OCI-LY1 (cell line): ENCODE data around the gene TBPL2.

Source experiments
- H2AFZ ChIP-seq: fragments of 200-600 bp; sonication (generic), shearing (Covaris generic); 2 replicates; pipeline ENCODE4 v1.6.0; 2014; ENCODE audit warnings: antibody characterized with exemption, mild to moderate bottlenecking, low read length
- H3F3A ChIP-seq: fragments of 200-600 bp; sonication (generic), shearing (Covaris generic); 2 replicates; pipeline ENCODE4 v1.6.0; 2014; ENCODE audit warnings: mild to moderate bottlenecking, antibody characterized with exemption, low read length, moderate library complexity; ENCODE audit not compliant: insufficient read depth
- H3K27ac ChIP-seq: fragments of 200-600 bp; sonication (generic); 2 replicates; pipeline ENCODE4 v1.5.1; 2014; ENCODE audit warnings: low read length, mixed run types, mild to moderate bottlenecking, low read depth; ENCODE audit not compliant: poor library complexity, severe bottlenecking
- H3K27me3 ChIP-seq: fragments of 200-600 bp; sonication (generic); 2 replicates; pipeline ENCODE4 v1.6.0; 2014; ENCODE audit warnings: antibody characterized with exemption, mild to moderate bottlenecking, low read length, moderate library complexity; ENCODE audit not compliant: insufficient read depth
- H3K36me3 ChIP-seq: fragments of 200-600 bp; sonication (generic); 2 replicates; pipeline ENCODE4 v1.6.1; 2014; ENCODE audit warnings: mild to moderate bottlenecking, antibody characterized with exemption, low read length, moderate library complexity, mixed read lengths; ENCODE audit not compliant: insufficient read depth
- H3K4me1 ChIP-seq: fragments of 200-600 bp; sonication (generic); 2 replicates; pipeline ENCODE4 v1.5.1; 2014; ENCODE audit warnings: mild to moderate bottlenecking, low read length, moderate library complexity; ENCODE audit not compliant: insufficient read depth, severe bottlenecking
- H3K4me2 ChIP-seq: fragments of 200-600 bp; sonication (generic), shearing (Covaris generic); 2 replicates; pipeline ENCODE4 v1.6.1; 2014; ENCODE audit warnings: low read length
- H3K4me3 ChIP-seq: fragments of 200-600 bp; sonication (generic); 2 replicates; pipeline ENCODE4 v1.5.1; 2014; ENCODE audit warnings: low read length, low read depth, mild to moderate bottlenecking, mixed read lengths; ENCODE audit not compliant: poor library complexity, severe bottlenecking
- H3K79me2 ChIP-seq: fragments of 200-600 bp; shearing (Covaris generic); 2 replicates; pipeline ENCODE4 v1.6.1; 2016; ENCODE audit warnings: mixed run types, low read length, mixed read lengths; ENCODE audit not compliant: insufficient read depth
- H3K9ac ChIP-seq: fragments of 200-600 bp; sonication (generic), shearing (Covaris generic); 2 replicates; pipeline ENCODE4 v1.6.1; 2014; ENCODE audit warnings: mild to moderate bottlenecking, low read length, mixed read lengths
- H3K9me2 ChIP-seq: fragments of 200-600 bp; sonication (generic), shearing (Covaris generic); 2 replicates; pipeline ENCODE4 v1.6.1; 2014; ENCODE audit warnings: low read depth, mild to moderate bottlenecking, low read length, mixed read lengths
- H3K9me3 ChIP-seq: fragments of 200-600 bp; shearing (Covaris generic); 2 replicates; pipeline ENCODE4 v1.6.1; 2014; ENCODE audit warnings: low read length, mixed read lengths
- H4K20me1 ChIP-seq: fragments of 200-600 bp; sonication (generic), shearing (Covaris generic); 2 replicates; pipeline ENCODE4 v1.6.0; 2016; ENCODE audit warnings: mild to moderate bottlenecking, low read length; ENCODE audit not compliant: insufficient read depth
- EZH2 ChIP-seq: fragments of 200-600 bp; sonication (generic), shearing (Covaris generic); IDR thresholded peaks from 2 replicates; pipeline ENCODE4 v1.8.0; 2017; ENCODE audit warnings: borderline replicate concordance, mixed run types, mild to moderate bottlenecking, antibody characterized with exemption, low read length, moderate library complexity, mixed read lengths
- TF ChIP-seq, protein P1 (sequence below): fragments of 200-600 bp; sonication (generic), shearing (Covaris generic); IDR thresholded peaks from 2 replicates; pipeline ENCODE4 v1.5.1; 2017; ENCODE audit warnings: mild to moderate bottlenecking, antibody characterized with exemption, low read length, moderate library complexity, mixed read lengths

Gene TBPL2

GRCh38 chr14:55381561-55381960, 58.9 kb downstream of the TBPL2 start:
- H3K79me2 ChIP-seq, result no peaks in the 10 kb centered on the region
- no peaks in the 10 kb centered on the region for H3K9me3 ChIP-seq
- no peak overlapping the region for H3K9ac ChIP-seq
- H3K27ac ChIP-seq, result no peak overlapping the region
- H3K4me1 ChIP-seq, result no peaks in the 10 kb centered on the region
- H3K4me3 ChIP-seq, result no peak overlapping the region
- H3K9me2 ChIP-seq, result no peaks in the 10 kb centered on the region
- no peaks in the 10 kb centered on the region for H4K20me1 ChIP-seq
- no peak overlapping the region for H3K4me2 ChIP-seq
- peaks cover 29% of the 10 kb centered on the region; the same call in 1 of the 2 replicates for H3K36me3 ChIP-seq
- no peaks in the 10 kb centered on the region for H3F3A ChIP-seq
- TF ChIP-seq, protein P1, sequence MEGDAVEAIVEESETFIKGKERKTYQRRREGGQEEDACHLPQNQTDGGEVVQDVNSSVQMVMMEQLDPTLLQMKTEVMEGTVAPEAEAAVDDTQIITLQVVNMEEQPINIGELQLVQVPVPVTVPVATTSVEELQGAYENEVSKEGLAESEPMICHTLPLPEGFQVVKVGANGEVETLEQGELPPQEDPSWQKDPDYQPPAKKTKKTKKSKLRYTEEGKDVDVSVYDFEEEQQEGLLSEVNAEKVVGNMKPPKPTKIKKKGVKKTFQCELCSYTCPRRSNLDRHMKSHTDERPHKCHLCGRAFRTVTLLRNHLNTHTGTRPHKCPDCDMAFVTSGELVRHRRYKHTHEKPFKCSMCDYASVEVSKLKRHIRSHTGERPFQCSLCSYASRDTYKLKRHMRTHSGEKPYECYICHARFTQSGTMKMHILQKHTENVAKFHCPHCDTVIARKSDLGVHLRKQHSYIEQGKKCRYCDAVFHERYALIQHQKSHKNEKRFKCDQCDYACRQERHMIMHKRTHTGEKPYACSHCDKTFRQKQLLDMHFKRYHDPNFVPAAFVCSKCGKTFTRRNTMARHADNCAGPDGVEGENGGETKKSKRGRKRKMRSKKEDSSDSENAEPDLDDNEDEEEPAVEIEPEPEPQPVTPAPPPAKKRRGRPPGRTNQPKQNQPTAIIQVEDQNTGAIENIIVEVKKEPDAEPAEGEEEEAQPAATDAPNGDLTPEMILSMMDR, result no peak
- TF ChIP-seq EZH2, result no peak
- H3K27me3 ChIP-seq, result no peaks in the 10 kb centered on the region
- H2AFZ ChIP-seq, result no peak overlapping the region

DNA sequence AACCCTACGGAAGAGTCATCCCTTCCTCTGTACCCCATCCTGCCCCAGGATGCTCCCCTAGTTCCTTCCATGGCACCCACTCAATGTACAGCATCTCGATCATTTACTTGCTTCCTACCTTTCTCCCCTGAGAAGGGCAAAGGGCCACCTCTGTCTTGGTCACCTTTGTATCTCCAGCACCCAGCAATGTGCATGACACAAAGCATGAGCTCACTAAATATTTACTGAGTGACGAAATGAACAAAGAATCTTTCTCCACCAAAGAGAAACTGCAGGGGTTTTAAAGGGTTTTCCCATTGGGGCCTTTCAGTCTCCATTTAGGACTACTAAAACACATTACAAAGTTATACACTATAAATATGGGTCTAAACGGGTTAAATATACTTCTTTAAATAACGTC, 59.4 kb downstream of the TBPL2 start:
- TF ChIP-seq EZH2, result no peak
- H3K4me3 ChIP-seq, result no peak overlapping the region
- no peak overlapping the region for H2AFZ ChIP-seq
- no peaks in the 10 kb centered on the region for H3K9me3 ChIP-seq
- H3K9me2 ChIP-seq, result no peaks in the 10 kb centered on the region
- H3K36me3 ChIP-seq, result peaks cover 33% of the 10 kb centered on the region; the same call in 1 of the 2 replicates
- H3K4me1 ChIP-seq, result no peaks in the 10 kb centered on the region
- H3F3A ChIP-seq, result no peaks in the 10 kb centered on the region
- H3K27ac ChIP-seq, result no peak overlapping the region
- no peaks in the 10 kb centered on the region for H4K20me1 ChIP-seq
- H3K79me2 ChIP-seq, result no peaks in the 10 kb centered on the region
- H3K27me3 ChIP-seq, result no peaks in the 10 kb centered on the region
- no peak overlapping the region for H3K4me2 ChIP-seq
- no peak overlapping the region for H3K9ac ChIP-seq

DNA sequence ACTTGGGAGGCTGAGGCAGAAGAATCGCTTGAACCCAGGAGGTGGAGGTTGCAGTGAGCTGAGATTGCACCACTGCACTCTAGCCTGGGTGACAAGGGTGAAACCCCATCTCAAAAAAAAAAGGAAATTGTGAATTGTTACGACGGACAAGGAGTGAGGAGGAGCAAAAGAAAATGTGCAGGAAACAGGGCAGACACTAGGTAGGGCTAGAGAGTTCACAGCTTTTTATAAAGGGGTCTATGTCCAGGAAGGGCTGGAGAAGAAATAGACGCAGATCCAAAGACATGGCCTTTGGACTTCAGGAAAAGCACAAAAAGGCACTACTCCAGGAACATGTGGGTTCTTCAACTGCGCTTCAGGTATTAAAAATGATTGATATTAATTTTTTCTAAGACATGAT, 63.2 kb downstream of the TBPL2 start:
- Histone ChIP-seq H3K4me3 (no peak overlapping the region), H3K27me3 (no peaks in the 10 kb centered on the region), H2AFZ (no peak overlapping the region), H3K9me2 (no peaks in the 10 kb centered on the region), H3K9me3 (no peaks in the 10 kb centered on the region), H3K4me2 (no peak overlapping the region), H3K79me2 (no peaks in the 10 kb centered on the region), H3K4me1 (no peaks in the 10 kb centered on the region), H4K20me1 (no peaks in the 10 kb centered on the region), H3F3A (no peaks in the 10 kb centered on the region), H3K9ac (no peak overlapping the region), H3K36me3 (peaks cover 25% of the 10 kb centered on the region; the same call in 1 of the 2 replicates), H3K27ac (no peak overlapping the region)
- TF ChIP-seq EZH2, result no peak
- TF ChIP-seq, protein P1, result no peak

- no peaks in the 10 kb centered on the region for H4K20me1 ChIP-seq
- H3K4me2 ChIP-seq, result no peak overlapping the region
- H3K4me1 ChIP-seq, result no peaks in the 10 kb centered on the region
- H3F3A ChIP-seq, result no peaks in the 10 kb centered on the region
- no peaks in the 10 kb centered on the region for H3K27me3 ChIP-seq
- no peaks in the 10 kb centered on the region for H3K79me2 ChIP-seq
- no peak overlapping the region for H2AFZ ChIP-seq
- H3K9me3 ChIP-seq, result no peaks in the 10 kb centered on the region
- TF ChIP-seq EZH2, result no peak
- TF ChIP-seq, protein P1, result no peak
- H3K27ac ChIP-seq, result no peak overlapping the region
- H3K9me2 ChIP-seq, result no peaks in the 10 kb centered on the region
- no peak overlapping the region for H3K9ac ChIP-seq
- H3K4me3 ChIP-seq, result no peak overlapping the region
- H3K36me3 ChIP-seq, result peaks cover 17% of the 10 kb centered on the region; the same call in 1 of the 2 replicates
Observed at GRCh38 chr14:55374771-55375170, 65.6 kb downstream of the TBPL2 start.
